ENCODE results near the gene CNNM4. TPM values are rescaled to one million over a fixed set of nuclear protein-coding genes. Genes with fewer than 3 reads are reported as not detected.

Gene CNNM4
- total RNA-seq, 1 donor from 2014 or later: 9.9 TPM

GRCh38 chr2:96839875-96840850 lies 79.5 kb downstream of the CNNM4 start:
- Mint-ChIP-seq H3K27me3 (ENCODE audit: insufficient read depth) (no peaks in the 10 kb centered on the region), H3K4me3 (no peak overlapping the region), H3K9me3 (no peaks in the 10 kb centered on the region), H3K4me1 (ENCODE audit: low read depth) (peaks cover 14% of the 10 kb centered on the region), H3K27ac (no peak overlapping the region), H3K36me3 (ENCODE audit: low read depth) (peaks cover 13% of the 10 kb centered on the region)
- intact Hi-C loops (cut with micrococcal nuclease): loop anchor here (2.0 kb wide), 2 partner anchors 17 kb away; no protein-coding TSS in a partner anchor
- DNase-seq (ENCODE audit: low spot score): no peak

- peaks cover 14% of the 10 kb centered on the region for H3K36me3 Mint-ChIP-seq (ENCODE audit: low read depth)
- H3K4me1 Mint-ChIP-seq (ENCODE audit: low read depth): peaks cover 14% of the 10 kb centered on the region
- no peak overlapping the region for H3K4me3 Mint-ChIP-seq
- intact Hi-C loops (cut with micrococcal nuclease): no loop called here
- H3K27ac Mint-ChIP-seq: no peak overlapping the region
- H3K9me3 Mint-ChIP-seq: no peaks in the 10 kb centered on the region
- no peaks in the 10 kb centered on the region for H3K27me3 Mint-ChIP-seq (ENCODE audit: insufficient read depth)
- no peak for DNase-seq (ENCODE audit: low spot score)
Measured at GRCh38 chr2:96841701-96842495, 81.2 kb downstream of the CNNM4 start.

GRCh38 chr2:96842600-96842999 lies 81.9 kb downstream of the CNNM4 start:
- H3K4me1 Mint-ChIP-seq (ENCODE audit: low read depth): peaks cover 14% of the 10 kb centered on the region
- no peak overlapping the region for H3K4me3 Mint-ChIP-seq
- DNase-seq (ENCODE audit: low spot score): no peak
- no peaks in the 10 kb centered on the region for H3K27me3 Mint-ChIP-seq (ENCODE audit: insufficient read depth)
- peaks cover 18% of the 10 kb centered on the region for H3K36me3 Mint-ChIP-seq (ENCODE audit: low read depth)
- no peak overlapping the region for H3K27ac Mint-ChIP-seq
- no peaks in the 10 kb centered on the region for H3K9me3 Mint-ChIP-seq
- intact Hi-C loops (cut with micrococcal nuclease): no loop called here

GRCh38 chr2:96843538-96844268 lies 83.0 kb downstream of the CNNM4 start, which contains the start of gene ANKRD23:
ANKRD23 (minus strand) TSS chr2:96844021; CDS start chr2:96843992, 29 bp downstream.
- peaks cover 22% of the 10 kb centered on the region for H3K36me3 Mint-ChIP-seq (ENCODE audit: low read depth)
- peaks cover 14% of the 10 kb centered on the region for H3K4me1 Mint-ChIP-seq (ENCODE audit: low read depth)
- H3K27me3 Mint-ChIP-seq (ENCODE audit: insufficient read depth): no peaks in the 10 kb centered on the region
- no peak for DNase-seq (ENCODE audit: low spot score)
- intact Hi-C loops (cut with micrococcal nuclease): no loop called here
- no peak within 1 kb of the TSS for H3K4me3 Mint-ChIP-seq
- H3K9me3 Mint-ChIP-seq: no peaks in the 10 kb centered on the region
- H3K27ac Mint-ChIP-seq: no peak within 1 kb of the TSS

- Mint-ChIP-seq H3K27me3 (ENCODE audit: insufficient read depth) (no peaks in the 10 kb centered on the region), H3K27ac (no peak overlapping the region), H3K4me1 (ENCODE audit: low read depth) (peaks cover 10% of the 10 kb centered on the region), H3K4me3 (no peak overlapping the region), H3K36me3 (ENCODE audit: low read depth) (peaks cover 22% of the 10 kb centered on the region), H3K9me3 (no peaks in the 10 kb centered on the region)
- intact Hi-C loops (cut with micrococcal nuclease): no loop called here
- no peak for DNase-seq (ENCODE audit: low spot score)
Measured at GRCh38 chr2:96844405-96844808, 83.7 kb downstream of the CNNM4 start.

- no peak overlapping the region for H3K27ac Mint-ChIP-seq
- intact Hi-C loops (cut with micrococcal nuclease): no loop called here
- H3K4me1 Mint-ChIP-seq (ENCODE audit: low read depth): peaks cover 10% of the 10 kb centered on the region
- H3K9me3 Mint-ChIP-seq: no peaks in the 10 kb centered on the region
- no peak overlapping the region for H3K4me3 Mint-ChIP-seq
- H3K36me3 Mint-ChIP-seq (ENCODE audit: low read depth): peaks cover 19% of the 10 kb centered on the region
- DNase-seq (ENCODE audit: low spot score): no peak
- H3K27me3 Mint-ChIP-seq (ENCODE audit: insufficient read depth): no peaks in the 10 kb centered on the region
Measured at GRCh38 chr2:96846825-96847224, 86.1 kb downstream of the CNNM4 start.

- DNase-seq (ENCODE audit: low spot score): no peak
- H3K4me1 Mint-ChIP-seq (ENCODE audit: low read depth): peaks cover 10% of the 10 kb centered on the region
- H3K4me3 Mint-ChIP-seq: no peak overlapping the region
- no peak overlapping the region for H3K27ac Mint-ChIP-seq
- intact Hi-C loops (cut with micrococcal nuclease): no loop called here
- no peaks in the 10 kb centered on the region for H3K9me3 Mint-ChIP-seq
- H3K27me3 Mint-ChIP-seq (ENCODE audit: insufficient read depth): no peaks in the 10 kb centered on the region
- H3K36me3 Mint-ChIP-seq (ENCODE audit: low read depth): peaks cover 20% of the 10 kb centered on the region
Measured at GRCh38 chr2:96847586-96847985, 86.9 kb downstream of the CNNM4 start.

- Mint-ChIP-seq H3K4me1 (ENCODE audit: low read depth) (peaks cover 7% of the 10 kb centered on the region), H3K27ac (no peak overlapping the region), H3K36me3 (ENCODE audit: low read depth) (peaks cover 27% of the 10 kb centered on the region), H3K27me3 (ENCODE audit: insufficient read depth) (no peaks in the 10 kb centered on the region), H3K9me3 (no peaks in the 10 kb centered on the region), H3K4me3 (no peak overlapping the region)
- intact Hi-C loops (cut with micrococcal nuclease): no loop called here
- no peak for DNase-seq (ENCODE audit: low spot score)
Measured at GRCh38 chr2:96848264-96848663, 87.6 kb downstream of the CNNM4 start.

GRCh38 chr2:96852667-96853066 lies 92.0 kb downstream of the CNNM4 start:
- Mint-ChIP-seq H3K9me3 (no peaks in the 10 kb centered on the region), H3K36me3 (ENCODE audit: low read depth) (peaks cover 30% of the 10 kb centered on the region), H3K4me1 (ENCODE audit: low read depth) (peaks cover 18% of the 10 kb centered on the region), H3K27me3 (ENCODE audit: insufficient read depth) (no peaks in the 10 kb centered on the region), H3K4me3 (no peak overlapping the region), H3K27ac (no peak overlapping the region)
- intact Hi-C loops (cut with micrococcal nuclease): no loop called here
- DNase-seq (ENCODE audit: low spot score): no peak

GRCh38 chr2:96853321-96853720 lies 92.6 kb downstream of the CNNM4 start:
- peaks cover 26% of the 10 kb centered on the region for H3K36me3 Mint-ChIP-seq (ENCODE audit: low read depth)
- H3K27me3 Mint-ChIP-seq (ENCODE audit: insufficient read depth): no peaks in the 10 kb centered on the region
- DNase-seq (ENCODE audit: low spot score): no peak
- intact Hi-C loops (cut with micrococcal nuclease): no loop called here
- no peaks in the 10 kb centered on the region for H3K9me3 Mint-ChIP-seq
- H3K27ac Mint-ChIP-seq: no peak overlapping the region
- peaks cover 18% of the 10 kb centered on the region for H3K4me1 Mint-ChIP-seq (ENCODE audit: low read depth)
- no peak overlapping the region for H3K4me3 Mint-ChIP-seq

- peaks cover 21% of the 10 kb centered on the region for H3K36me3 Mint-ChIP-seq (ENCODE audit: low read depth)
- peaks cover 26% of the 10 kb centered on the region for H3K4me1 Mint-ChIP-seq (ENCODE audit: low read depth)
- no peaks in the 10 kb centered on the region for H3K27me3 Mint-ChIP-seq (ENCODE audit: insufficient read depth)
- DNase-seq (ENCODE audit: low spot score): no peak
- peak overlapping the region; percentile 85 for H3K4me3 Mint-ChIP-seq
- peak overlapping the region; percentile 88 for H3K27ac Mint-ChIP-seq
- intact Hi-C loops (cut with micrococcal nuclease): loop anchor here (2.0 to 5.0 kb wide), 6 partner anchors 18 to 550 kb away; partner anchors contain the start of genes CNNM4, KANSL3, LMAN2L and SNRNP200
- H3K9me3 Mint-ChIP-seq: no peaks in the 10 kb centered on the region
Measured at GRCh38 chr2:96856776-96857666, 96.3 kb downstream of the CNNM4 start.
